Gastroesophageal sphincter (tissue), 4 donors: Measurements from ENCODE around the gene C18orf54. TPM values are rescaled to one million over a fixed set of nuclear protein-coding genes. Genes with fewer than 3 reads are reported as not detected.

Experiments
- ATAC-seq: fragments of 150-250 bp; one replicate; pipeline ENCODE4 v1.9.1; 2016; ENCODE audit warnings: mild to moderate bottlenecking, moderate library complexity
- H3K27ac ChIP-seq, 4 donors: fragments of 200-600 bp; sonication (generic) in 3 of 4; 1 replicate in 3 of 4; 2 replicates in 1 of 4; pipeline ENCODE4 v1.5.1; 2016 to 2019
- H3K27me3 ChIP-seq: fragments of 200-600 bp; sonication (generic); one replicate; pipeline ENCODE4 v1.5.1; 2019
- H3K36me3 ChIP-seq, 2 donors: fragments of 200-600 bp; sonication (generic); one replicate each; pipeline ENCODE4 v1.5.1; 2019; ENCODE audit warnings: control low read depth in 1 of 2
- H3K4me1 ChIP-seq, 3 donors: fragments of 200-600 bp; sonication (generic); 1 replicate in 2 of 3; 2 replicates in 1 of 3; pipeline ENCODE4 v1.5.1; 2016 to 2019; ENCODE audit warnings: control low read depth in 2 of 3
- H3K4me3 ChIP-seq, 2 donors: fragments of 200-600 bp; sonication (generic); one replicate each; pipeline ENCODE4 v1.5.1; 2019; ENCODE audit warnings: mild to moderate bottlenecking in 1 of 2, moderate library complexity in 1 of 2
- H3K9me3 ChIP-seq, 3 donors: fragments of 200-600 bp; sonication (generic); one replicate each; pipeline ENCODE4 v1.5.1; 2017 to 2019; ENCODE audit warnings: control low read depth in 2 of 3
- EP300 ChIP-seq: sonication (generic); formaldehyde crosslinking; IDR thresholded peaks from one replicate; pipeline ENCODE4 v1.6.1; 2017; ENCODE audit warnings: antibody characterized with exemption, mild to moderate bottlenecking
- POLR2A ChIP-seq, 2 donors: fragments of 450-650 bp; IDR thresholded peaks; one replicate each; pipeline ENCODE4 v1.6.1; 2017; ENCODE audit warnings: antibody characterized with exemption in 2 of 2, mild to moderate bottlenecking in 2 of 2, moderate library complexity in 1 of 2
- POLR2AphosphoS5 ChIP-seq: sonication (generic); formaldehyde crosslinking; IDR thresholded peaks from one replicate; pipeline ENCODE4 v1.6.1; 2017; ENCODE audit warnings: antibody characterized with exemption
- whole genome bisulfite sequencing, 2 donors: methylation state at CpG; one replicate each; pipeline ENCODE4 v1.1.5; 2018; ENCODE audit warnings: low coverage in 1 of 2; 5-methylcytosine and 5-hydroxymethylcytosine counted together
- total RNA-seq, 4 donors: library from RNA; depleted of rRNA; stranded (reverse); fragments of >200 nt; gene quantifications; one replicate each; pipeline ENCODE4 v1.1.0, GENCODE V29; 2016
- TF ChIP-seq, protein P1 (sequence below), 4 experiments: fragments of 200-600 bp in 2 of 4; fragments of 450-650 bp in 2 of 4; sonication (generic) in 1 of 4; IDR thresholded peaks; one replicate each; pipeline ENCODE4 v1.5.1; 2017 to 2019; ENCODE audit warnings: antibody characterized with exemption in 4 of 4, mild to moderate bottlenecking in 2 of 4, moderate library complexity in 2 of 4

Gene C18orf54
- total RNA-seq, 4 donors from 2014 or later = 1.4 to 2.6 (median 1.9) TPM

DNA sequence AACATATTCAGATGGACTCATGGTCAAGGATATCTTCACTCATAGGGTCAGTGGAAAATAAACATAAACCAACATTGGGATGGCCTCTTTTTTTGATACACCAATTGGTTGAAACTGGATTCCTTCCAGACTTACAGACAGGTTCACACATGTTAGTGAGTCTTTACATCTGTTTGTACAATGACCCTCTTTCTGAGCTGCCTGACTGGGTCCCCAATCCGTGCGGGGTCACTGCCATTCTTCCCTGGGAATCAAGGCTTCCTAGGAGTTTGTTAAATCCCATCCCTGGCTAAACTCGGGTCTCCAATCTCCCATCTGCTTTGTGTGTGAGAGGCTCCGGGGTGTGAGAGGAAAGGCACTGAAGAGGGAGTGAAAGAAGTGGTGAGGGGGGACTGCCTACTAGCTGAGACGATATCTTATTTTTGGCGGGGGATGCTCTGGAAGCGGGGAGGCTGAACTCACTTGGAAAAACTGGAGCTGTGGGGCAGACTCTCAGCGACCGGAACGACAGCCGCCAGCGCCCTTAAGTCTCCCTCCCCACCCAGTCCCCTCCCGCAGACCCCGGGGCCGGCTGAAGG is 535 bp upstream of the C18orf54 start:
- peaks cover 0 to 12% (median 0%) of the 10 kb centered on the region in 3 donors for H3K4me1 ChIP-seq
- H3K4me3 ChIP-seq = peak overlapping the region; percentile 71 to 90
- H3K36me3 ChIP-seq = peaks cover 0 to 5% of the 10 kb centered on the region in 2 donors
- peak overlapping the region in 3 of 4 donors; percentile 47 to 78 (median 58) for H3K27ac ChIP-seq
- WGBS, 2 donors = 2% methylated on average over 9 of the region's 15 CpGs; no CpG with 5 or more reads in 1 of the 2 donors
- peaks cover 0 to 3% (median 0%) of the 10 kb centered on the region in 3 donors for H3K9me3 ChIP-seq
- peak; percentile 49 for ATAC-seq
- TF ChIP-seq POLR2A (IDR thresholded peaks at IDR 0.05) (no peak), EP300 (no peak), POLR2AphosphoS5 (no peak)
- TF ChIP-seq, protein P1, sequence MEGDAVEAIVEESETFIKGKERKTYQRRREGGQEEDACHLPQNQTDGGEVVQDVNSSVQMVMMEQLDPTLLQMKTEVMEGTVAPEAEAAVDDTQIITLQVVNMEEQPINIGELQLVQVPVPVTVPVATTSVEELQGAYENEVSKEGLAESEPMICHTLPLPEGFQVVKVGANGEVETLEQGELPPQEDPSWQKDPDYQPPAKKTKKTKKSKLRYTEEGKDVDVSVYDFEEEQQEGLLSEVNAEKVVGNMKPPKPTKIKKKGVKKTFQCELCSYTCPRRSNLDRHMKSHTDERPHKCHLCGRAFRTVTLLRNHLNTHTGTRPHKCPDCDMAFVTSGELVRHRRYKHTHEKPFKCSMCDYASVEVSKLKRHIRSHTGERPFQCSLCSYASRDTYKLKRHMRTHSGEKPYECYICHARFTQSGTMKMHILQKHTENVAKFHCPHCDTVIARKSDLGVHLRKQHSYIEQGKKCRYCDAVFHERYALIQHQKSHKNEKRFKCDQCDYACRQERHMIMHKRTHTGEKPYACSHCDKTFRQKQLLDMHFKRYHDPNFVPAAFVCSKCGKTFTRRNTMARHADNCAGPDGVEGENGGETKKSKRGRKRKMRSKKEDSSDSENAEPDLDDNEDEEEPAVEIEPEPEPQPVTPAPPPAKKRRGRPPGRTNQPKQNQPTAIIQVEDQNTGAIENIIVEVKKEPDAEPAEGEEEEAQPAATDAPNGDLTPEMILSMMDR (IDR thresholded peaks at IDR 0.05) = no peak
- H3K27me3 ChIP-seq = peaks cover 3% of the 10 kb centered on the region

- Histone ChIP-seq H3K27ac (peak overlapping the region in 1 of 4 donors; percentile 78), H3K4me1 (peaks cover 0 to 12% (median 0%) of the 10 kb centered on the region in 3 donors), H3K9me3 (no peaks in the 10 kb centered on the region), H3K36me3 (peaks cover 0 to 5% of the 10 kb centered on the region in 2 donors), H3K27me3 (no peaks in the 10 kb centered on the region), H3K4me3 (peak overlapping the region; percentile 71 to 90)
- WGBS, 2 donors = 2 to 3% methylated on average over 16 to 21 of the region's 21 CpGs
- peak; percentile 12 for ATAC-seq
- no peak for TF ChIP-seq POLR2A (IDR thresholded peaks at IDR 0.05)
These were observed 862 bp downstream of the C18orf54 start for GRCh38 chr18:54358495-54359040.

DNA sequence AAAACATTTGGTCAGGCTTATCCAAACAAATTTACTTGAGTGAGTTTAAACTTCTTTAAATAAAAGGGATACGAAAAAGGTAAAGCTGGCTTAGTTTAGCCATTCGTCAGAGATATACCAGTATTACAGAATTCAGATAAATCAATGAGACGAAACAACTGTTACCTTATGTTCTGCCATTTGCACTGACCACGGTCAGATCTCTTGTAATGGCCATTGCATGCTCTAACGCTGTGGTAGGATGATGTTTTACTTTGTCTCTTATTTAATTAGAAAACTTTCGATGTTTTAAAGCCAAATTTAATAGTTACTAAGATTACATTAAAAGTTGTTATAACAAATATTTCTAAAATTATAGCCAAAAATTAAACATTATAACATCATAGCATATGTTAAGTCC is 1.5 kb downstream of the C18orf54 start:
- Histone ChIP-seq H3K4me3 (peak overlapping the region in 1 of 2 donors; percentile 71), H3K36me3 (peaks cover 0 to 5% of the 10 kb centered on the region in 2 donors), H3K27ac (no peak overlapping the region), H3K27me3 (no peaks in the 10 kb centered on the region), H3K9me3 (no peaks in the 10 kb centered on the region), H3K4me1 (peaks cover 0 to 12% (median 0%) of the 10 kb centered on the region in 3 donors)
- no peak for ATAC-seq
- TF ChIP-seq EP300 (no peak), POLR2AphosphoS5 (no peak), POLR2A (IDR thresholded peaks at IDR 0.05) (no peak)
- TF ChIP-seq, protein P1 (IDR thresholded peaks at IDR 0.05) = no peak
- WGBS, 2 donors = 43 to 53% methylated on average over 6 of the region's 6 CpGs

- WGBS, 2 donors = 83 to 90% methylated on average over 3 of the region's 3 CpGs
- H3K27me3 ChIP-seq = no peaks in the 10 kb centered on the region
- H3K36me3 ChIP-seq = peaks cover 0 to 5% of the 10 kb centered on the region in 2 donors
- ATAC-seq = no peak
- no peaks in the 10 kb centered on the region for H3K9me3 ChIP-seq
- no peak for TF ChIP-seq EP300
- TF ChIP-seq POLR2AphosphoS5 = no peak
- H3K27ac ChIP-seq = no peak overlapping the region
- no peak overlapping the region for H3K4me3 ChIP-seq
- peaks cover 0 to 12% (median 0%) of the 10 kb centered on the region in 3 donors for H3K4me1 ChIP-seq
These were observed 2.7 kb downstream of the C18orf54 start for GRCh38 chr18:54360406-54360805.

GRCh38 chr18:54378057-54378456 is 20.4 kb downstream of the C18orf54 start:
- Histone ChIP-seq H3K27me3 (no peaks in the 10 kb centered on the region), H3K36me3 (peaks cover 0 to 17% of the 10 kb centered on the region in 2 donors), H3K4me1 (no peaks in the 10 kb centered on the region), H3K9me3 (no peaks in the 10 kb centered on the region), H3K27ac (no peak overlapping the region), H3K4me3 (no peak overlapping the region)
- TF ChIP-seq POLR2A (IDR thresholded peaks at IDR 0.05) (no peak), EP300 (no peak), POLR2AphosphoS5 (no peak)
- TF ChIP-seq, protein P1 (IDR thresholded peaks at IDR 0.05) = no peak
- no peak for ATAC-seq
- 97 to 98% methylated on average over 4 of the region's 4 CpGs for WGBS, 2 donors

- TF ChIP-seq, protein P1 (IDR thresholded peaks at IDR 0.05) = no peak
- TF ChIP-seq POLR2AphosphoS5 = no peak
- TF ChIP-seq POLR2A (IDR thresholded peaks at IDR 0.05) = no peak
- TF ChIP-seq EP300 = no peak
These were observed 23.9 kb downstream of the C18orf54 start for GRCh38 chr18:54381640-54382039.

More at GRCh38 chr18:54381640-54382039, 23.9 kb downstream of the C18orf54 start:
- Histone ChIP-seq H3K27me3 (peaks cover 2% of the 10 kb centered on the region), H3K36me3 (peaks cover 0 to 6% of the 10 kb centered on the region in 2 donors), H3K4me1 (no peaks in the 10 kb centered on the region), H3K9me3 (no peaks in the 10 kb centered on the region), H3K27ac (no peak overlapping the region), H3K4me3 (no peak overlapping the region)
- ATAC-seq = no peak
- 75 to 88% methylated on average over 2 of the region's 2 CpGs for WGBS, 2 donors
